ENCODE data around the gene IL4R.

GRCh38 chr16:27273330-27273669 lies 40.5 kb upstream of the IL4R start:
- TF ChIP-seq SP4 (IDR thresholded peaks at IDR 0.05; ENCODE audit: low read length) (no peak), CTCF (IDR thresholded peaks at IDR 0.05; ENCODE audit: control extremely low read depth in 1 of 3, insufficient read depth in 1 of 3, low read depth in 1 of 3, low read length in 3 of 3) (no peak), GABPA (IDR thresholded peaks at IDR 0.05; ENCODE audit: borderline replicate concordance, insufficient read depth, low read length) (no peak), POLR2A (IDR thresholded peaks at IDR 0.05; ENCODE audit: control extremely low read depth in 1 of 2, low read depth in 2 of 2, low read length in 2 of 2) (no peak), SIRT6 (IDR thresholded peaks at IDR 0.05; ENCODE audit: low read length) (no peak), NRF1 (IDR thresholded peaks at IDR 0.05; ENCODE audit: low read depth, low read length) (no peak), EZH2 (IDR thresholded peaks at IDR 0.05; ENCODE audit: low read depth, low read length, severe bottlenecking) (no peak)

Measured in H1 (cell line).